CD8-positive, alpha-beta memory T cell (primary cell): Measurements from ENCODE around the gene DGKI. TPM values are rescaled to one million over a fixed set of nuclear protein-coding genes. Genes with fewer than 3 reads are reported as not detected.

ENCODE experiments used
- CTCF ChIA-PET: fragments of 350-600 bp; sonication (Branson Sonifier 250); formaldehyde crosslinking; loops from one replicate; lab custom pipeline; 2021; ENCODE audit warnings: antibody characterized with exemption; lab: Charles Lee
- POLR2A ChIA-PET: fragments of 350-600 bp; sonication (Branson Sonifier 250); formaldehyde crosslinking; loops from one replicate; lab custom pipeline; 2021; ENCODE audit warnings: antibody characterized with exemption; lab: Charles Lee
- DNase-seq, 5 donors: peaks; one replicate each; pipeline versions ENCODE4 v3.0.0 to v3.0.0-alpha.2; 2020 to 2022; ENCODE audit warnings: mixed read lengths in 1 of 5
- H3K27ac ChIP-seq: one replicate; pipeline ENCODE4 v1.7.0; 2013; ENCODE audit warnings: low read depth, mild to moderate bottlenecking, low read length, moderate library complexity
- H3K27me3 ChIP-seq: 2 replicates; pipeline ENCODE4 v1.7.0; 2013; ENCODE audit warnings: low read length, mild to moderate bottlenecking; ENCODE audit not compliant: insufficient read depth, poor library complexity, severe bottlenecking
- H3K36me3 ChIP-seq: 2 replicates; pipeline ENCODE4 v1.7.0; 2013; ENCODE audit warnings: mild to moderate bottlenecking, low read length, moderate library complexity; ENCODE audit not compliant: insufficient read depth
- H3K4me1 ChIP-seq: 2 replicates; pipeline ENCODE4 v1.7.0; 2013; ENCODE audit warnings: mild to moderate bottlenecking, low read length, moderate library complexity; ENCODE audit not compliant: insufficient read depth
- H3K4me3 ChIP-seq: 2 replicates; pipeline ENCODE4 v1.7.0; 2013; ENCODE audit warnings: mild to moderate bottlenecking, low read length
- H3K9me3 ChIP-seq: 2 replicates; pipeline ENCODE4 v1.7.0; 2013; ENCODE audit warnings: mild to moderate bottlenecking, low read length
- H3K27ac Mint-ChIP-seq, 8 donors: one replicate each; pipeline ENCODE4 v1.8.0; 2020 to 2021; ENCODE audit warnings: mixed read lengths in 8 of 8, mild to moderate bottlenecking in 6 of 8, inconsistent platforms in 3 of 8, moderate library complexity in 3 of 8
- H3K27me3 Mint-ChIP-seq, 2 donors: one replicate each; pipeline ENCODE4 v1.8.0; 2020 to 2021; ENCODE audit warnings: mixed read lengths in 2 of 2, mild to moderate bottlenecking in 1 of 2, moderate library complexity in 1 of 2
- H3K36me3 Mint-ChIP-seq, 3 donors: one replicate each; pipeline ENCODE4 v1.8.0; 2020 to 2021; ENCODE audit warnings: mixed read lengths in 3 of 3, inconsistent platforms in 1 of 3, mild to moderate bottlenecking in 1 of 3
- H3K4me1 Mint-ChIP-seq, 3 donors: one replicate each; pipeline ENCODE4 v1.8.0; 2020 to 2021; ENCODE audit warnings: mixed read lengths in 3 of 3, inconsistent platforms in 1 of 3, mild to moderate bottlenecking in 1 of 3
- H3K4me3 Mint-ChIP-seq, 7 donors: one replicate each; pipeline ENCODE4 v1.8.0; 2020 to 2021; ENCODE audit warnings: mixed read lengths in 7 of 7, mild to moderate bottlenecking in 6 of 7, moderate library complexity in 4 of 7, inconsistent platforms in 2 of 7
- H3K9me3 Mint-ChIP-seq, 5 donors: one replicate each; pipeline ENCODE4 v1.8.0; 2020 to 2022; ENCODE audit warnings: mixed read lengths in 5 of 5, mild to moderate bottlenecking in 3 of 5, moderate library complexity in 2 of 5, inconsistent platforms in 1 of 5
- polyA plus RNA-seq: library from polyadenylated mRNA; unstranded; fragments of 300-500 nt; fragmentation: Illumina TruSeq; gene quantifications from one replicate; pipeline ENCODE4 v1.2.3, GENCODE V29; 2021
- total RNA-seq, 2 experiments: library from RNA; stranded (reverse); gene quantifications; one replicate each; pipeline ENCODE4 v1.2.3, GENCODE V29; 2021

Gene DGKI
- total and polyA plus RNA-seq, 3 experiments from 2014 or later: 1.3 to 1.4 TPM; not detected in 1

DNA sequence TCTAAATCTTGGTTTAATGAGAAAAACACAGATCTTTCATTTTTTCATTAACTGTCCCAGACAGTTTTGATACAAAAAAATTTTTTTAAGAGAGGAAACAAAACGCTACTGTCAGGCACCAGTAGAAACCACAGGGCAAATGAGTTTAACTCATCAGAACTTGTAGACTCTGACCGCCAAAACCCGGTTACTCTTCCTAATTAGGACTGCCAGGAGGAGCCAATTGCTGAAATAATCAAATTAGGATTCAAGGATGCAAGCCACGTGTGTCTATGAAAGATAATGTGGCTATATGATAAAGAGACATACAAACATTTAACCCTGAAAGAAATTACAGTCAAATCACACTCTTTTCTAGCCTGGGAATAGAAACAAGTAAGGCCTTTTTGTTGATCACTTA is 154.4 kb downstream of the DGKI start:
- no peaks in the 10 kb centered on the region for H3K9me3 ChIP-seq

GRCh38 chr7:137691566-137691965 is 155.2 kb downstream of the DGKI start:
- Histone ChIP-seq H3K27me3 (no peaks in the 10 kb centered on the region), H3K4me1 (no peaks in the 10 kb centered on the region), H3K4me3 (no peak overlapping the region), H3K9me3 (no peaks in the 10 kb centered on the region), H3K27ac (no peak overlapping the region), H3K36me3 (no peaks in the 10 kb centered on the region)
- CTCF ChIA-PET: interaction anchor here (0.9 kb wide), 1 partner anchor 36 kb away, joined by 3 read pairs; no protein-coding TSS in a partner anchor
- POLR2A ChIA-PET: no interaction called here
- DNase-seq: no peak
- H3K27ac Mint-ChIP-seq: no peak overlapping the region
- H3K9me3 Mint-ChIP-seq: no peaks in the 10 kb centered on the region
- no peak overlapping the region for H3K4me3 Mint-ChIP-seq
- peaks cover 2 to 15% of the 10 kb centered on the region in 2 donors for H3K27me3 Mint-ChIP-seq
- H3K36me3 Mint-ChIP-seq: no peaks in the 10 kb centered on the region
- H3K4me1 Mint-ChIP-seq: no peaks in the 10 kb centered on the region

More for the DNA sequence above, 154.4 kb downstream of the DGKI start:
- Histone ChIP-seq H3K4me1 (no peaks in the 10 kb centered on the region), H3K27me3 (no peaks in the 10 kb centered on the region), H3K4me3 (no peak overlapping the region), H3K27ac (no peak overlapping the region), H3K36me3 (no peaks in the 10 kb centered on the region)
- H3K9me3 Mint-ChIP-seq: no peaks in the 10 kb centered on the region
- ChIA-PET CTCF (no interaction called here), POLR2A (no interaction called here)
- H3K4me1 Mint-ChIP-seq: no peaks in the 10 kb centered on the region
- no peak overlapping the region for H3K27ac Mint-ChIP-seq
- DNase-seq: no peak
- H3K27me3 Mint-ChIP-seq: peaks cover 2 to 14% of the 10 kb centered on the region in 2 donors
- H3K36me3 Mint-ChIP-seq: no peaks in the 10 kb centered on the region
- no peak overlapping the region for H3K4me3 Mint-ChIP-seq

GRCh38 chr7:137690635-137691034 is 156.1 kb downstream of the DGKI start:
- no peak overlapping the region for H3K4me3 ChIP-seq
- H3K27ac ChIP-seq: no peak overlapping the region
- Mint-ChIP-seq H3K36me3 (no peaks in the 10 kb centered on the region), H3K4me1 (no peaks in the 10 kb centered on the region), H3K27ac (no peak overlapping the region), H3K4me3 (no peak overlapping the region), H3K9me3 (no peaks in the 10 kb centered on the region), H3K27me3 (peaks cover 0 to 10% of the 10 kb centered on the region in 2 donors)
- no peaks in the 10 kb centered on the region for H3K27me3 ChIP-seq
- no peak for DNase-seq
- POLR2A ChIA-PET: no interaction called here
- CTCF ChIA-PET: no interaction called here
- H3K36me3 ChIP-seq: no peaks in the 10 kb centered on the region
- H3K9me3 ChIP-seq: no peaks in the 10 kb centered on the region
- no peaks in the 10 kb centered on the region for H3K4me1 ChIP-seq

DNA sequence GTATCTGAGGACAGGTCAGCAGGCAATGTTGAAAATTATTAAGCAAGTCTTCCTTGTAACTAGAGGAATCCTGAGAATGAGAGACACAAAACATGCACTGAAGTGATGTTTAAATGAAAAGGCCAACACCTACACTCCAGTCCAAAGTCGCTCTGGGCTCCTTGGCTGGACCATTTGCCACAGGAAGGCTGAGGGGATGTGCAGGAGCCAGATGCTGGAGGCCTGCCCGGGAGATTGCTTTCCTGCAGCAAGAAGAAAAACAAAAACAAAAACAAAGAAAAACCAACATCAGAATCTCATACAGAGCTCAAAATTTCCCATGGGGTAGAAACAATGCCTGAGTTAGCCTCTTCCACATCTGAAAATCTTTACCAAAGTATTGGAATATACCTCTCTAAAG is 157.0 kb downstream of the DGKI start:
- H3K27me3 Mint-ChIP-seq: peaks cover 0 to 8% of the 10 kb centered on the region in 2 donors
- no peak overlapping the region for H3K4me3 Mint-ChIP-seq
- CTCF ChIA-PET: no interaction called here
- no peaks in the 10 kb centered on the region for H3K36me3 ChIP-seq
- H3K27ac Mint-ChIP-seq: no peak overlapping the region
- no peaks in the 10 kb centered on the region for H3K4me1 ChIP-seq
- POLR2A ChIA-PET: no interaction called here
- H3K9me3 ChIP-seq: no peaks in the 10 kb centered on the region
- no peaks in the 10 kb centered on the region for H3K9me3 Mint-ChIP-seq
- no peak overlapping the region for H3K27ac ChIP-seq
- H3K4me1 Mint-ChIP-seq: no peaks in the 10 kb centered on the region
- no peaks in the 10 kb centered on the region for H3K36me3 Mint-ChIP-seq
- no peak overlapping the region for H3K4me3 ChIP-seq
- no peaks in the 10 kb centered on the region for H3K27me3 ChIP-seq
- DNase-seq: no peak

GRCh38 chr7:137687556-137688265 is 159.1 kb downstream of the DGKI start:
- Histone ChIP-seq H3K27ac (no peak overlapping the region), H3K4me3 (no peak overlapping the region), H3K27me3 (no peaks in the 10 kb centered on the region), H3K4me1 (no peaks in the 10 kb centered on the region), H3K9me3 (no peaks in the 10 kb centered on the region), H3K36me3 (no peaks in the 10 kb centered on the region)
- Mint-ChIP-seq H3K4me1 (no peaks in the 10 kb centered on the region), H3K27ac (no peak overlapping the region), H3K27me3 (peaks cover 0 to 8% of the 10 kb centered on the region in 2 donors), H3K4me3 (no peak overlapping the region), H3K9me3 (no peaks in the 10 kb centered on the region), H3K36me3 (no peaks in the 10 kb centered on the region)
- ChIA-PET POLR2A (no interaction called here), CTCF (no interaction called here)
- no peak for DNase-seq

- Histone ChIP-seq H3K36me3 (no peaks in the 10 kb centered on the region), H3K9me3 (no peaks in the 10 kb centered on the region), H3K4me1 (no peaks in the 10 kb centered on the region), H3K4me3 (no peak overlapping the region), H3K27me3 (no peaks in the 10 kb centered on the region), H3K27ac (no peak overlapping the region)
- no peak overlapping the region for H3K4me3 Mint-ChIP-seq
- no peaks in the 10 kb centered on the region for H3K36me3 Mint-ChIP-seq
- no peaks in the 10 kb centered on the region for H3K4me1 Mint-ChIP-seq
- POLR2A ChIA-PET: no interaction called here
- DNase-seq: no peak
- H3K27ac Mint-ChIP-seq: no peak overlapping the region
- CTCF ChIA-PET: no interaction called here
- H3K9me3 Mint-ChIP-seq: no peaks in the 10 kb centered on the region
- peaks cover 0 to 8% of the 10 kb centered on the region in 2 donors for H3K27me3 Mint-ChIP-seq
Observed at GRCh38 chr7:137685433-137686164, 161.2 kb downstream of the DGKI start.

DNA sequence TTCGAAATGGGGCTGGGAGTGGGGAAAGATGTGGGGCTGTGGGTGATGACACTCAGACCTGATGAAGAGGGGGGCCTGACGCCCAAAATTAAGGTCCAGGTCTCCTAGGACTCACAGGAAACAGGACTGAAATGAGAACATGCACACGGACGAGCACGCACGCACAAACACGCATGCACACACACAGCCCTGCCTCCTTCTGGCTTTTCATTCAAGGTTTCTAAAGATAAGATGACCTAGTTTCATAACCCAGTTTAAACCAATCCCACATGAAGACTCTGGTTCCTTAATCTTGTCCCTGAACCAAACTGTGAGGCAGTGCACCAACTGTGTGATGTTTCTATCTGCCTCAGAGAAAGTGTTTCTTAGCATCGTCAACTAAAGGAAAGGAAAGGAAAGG is 162.0 kb downstream of the DGKI start:
- Histone ChIP-seq H3K4me3 (no peak overlapping the region), H3K27me3 (no peaks in the 10 kb centered on the region), H3K9me3 (no peaks in the 10 kb centered on the region), H3K36me3 (no peaks in the 10 kb centered on the region), H3K4me1 (no peaks in the 10 kb centered on the region), H3K27ac (no peak overlapping the region)
- CTCF ChIA-PET: no interaction called here
- no peaks in the 10 kb centered on the region for H3K36me3 Mint-ChIP-seq
- H3K27ac Mint-ChIP-seq: no peak overlapping the region
- H3K27me3 Mint-ChIP-seq: peaks cover 0 to 12% of the 10 kb centered on the region in 2 donors
- no peak overlapping the region for H3K4me3 Mint-ChIP-seq
- no peaks in the 10 kb centered on the region for H3K4me1 Mint-ChIP-seq
- H3K9me3 Mint-ChIP-seq: no peaks in the 10 kb centered on the region
- POLR2A ChIA-PET: no interaction called here
- no peak for DNase-seq

DNA sequence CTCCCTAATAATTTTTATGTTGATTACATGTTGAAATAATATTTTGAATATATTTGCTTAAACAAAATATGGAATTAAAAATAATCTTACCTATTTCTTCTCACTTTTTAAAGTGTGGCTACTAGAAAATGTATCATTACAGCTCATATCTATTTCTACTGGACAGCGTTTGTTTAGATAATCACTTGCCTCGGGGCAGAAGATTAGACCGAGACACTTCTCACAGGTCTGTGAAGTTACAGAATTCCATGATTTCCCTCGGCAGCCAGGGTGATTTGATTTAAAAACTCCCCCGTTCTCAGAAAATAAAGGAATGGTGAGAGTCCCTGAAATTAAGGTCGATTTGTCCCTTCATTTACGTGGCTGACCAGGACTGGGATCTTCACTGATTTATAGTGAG is 162.5 kb downstream of the DGKI start:
- no peaks in the 10 kb centered on the region for H3K4me1 Mint-ChIP-seq
- no peaks in the 10 kb centered on the region for H3K9me3 ChIP-seq
- no peak overlapping the region for H3K27ac ChIP-seq
- no peaks in the 10 kb centered on the region for H3K9me3 Mint-ChIP-seq
- H3K36me3 Mint-ChIP-seq: no peaks in the 10 kb centered on the region
- CTCF ChIA-PET: no interaction called here
- no peak overlapping the region for H3K4me3 Mint-ChIP-seq
- H3K4me3 ChIP-seq: no peak overlapping the region
- H3K4me1 ChIP-seq: no peaks in the 10 kb centered on the region
- no peaks in the 10 kb centered on the region for H3K27me3 ChIP-seq
- POLR2A ChIA-PET: no interaction called here
- H3K27me3 Mint-ChIP-seq: peaks cover 0 to 12% of the 10 kb centered on the region in 2 donors
- DNase-seq: no peak
- H3K27ac Mint-ChIP-seq: no peak overlapping the region
- H3K36me3 ChIP-seq: no peaks in the 10 kb centered on the region
